PC-3 (cell line): Measurements from ENCODE around the gene KCNK18.

Source experiments
- CTCF ChIP-seq: fragments of 300-600 bp; sonication (generic); conservative IDR thresholded peaks from 2 replicates; pipeline ENCODE4 v1.5.1; 2017; ENCODE audit warnings: antibody characterized with exemption, low read depth, mild to moderate bottlenecking, low read length
- EZH2 ChIP-seq: fragments of 300-600 bp; sonication (generic); IDR thresholded peaks from one replicate; pipeline ENCODE4 v1.6.1; 2017; ENCODE audit warnings: antibody characterized with exemption, mild to moderate bottlenecking, low read length; ENCODE audit not compliant: unreplicated experiment
- EZH2phosphoT487 ChIP-seq: fragments of 300-600 bp; sonication (generic); IDR thresholded peaks from 2 replicates; pipeline ENCODE4 v1.6.1; 2018; ENCODE audit warnings: mild to moderate bottlenecking, antibody characterized with exemption, low read length, borderline replicate concordance

GRCh38 chr10:117175215-117175900 lies 21.9 kb upstream of the KCNK18 start:
- TF ChIP-seq CTCF (no peak), EZH2 (no peak), EZH2phosphoT487 (no peak)
